Naive thymus-derived CD4-positive, alpha-beta T cell (primary cell): Measurements from ENCODE around the gene KLF7. TPM values are rescaled to one million over a fixed set of nuclear protein-coding genes. Genes with fewer than 3 reads are reported as not detected.

Source experiments
- ATAC-seq: fragments of 150-1000 bp; cut with Tn5 transposase; 2 replicates; pipeline ENCODE4 v1.10.0; 2021; ENCODE audit warnings: mild to moderate bottlenecking, moderate library complexity
- CTCF ChIA-PET: fragments of 350-600 bp; sonication (Branson Sonifier 250); formaldehyde crosslinking; loops from one replicate; lab custom pipeline; 2021; ENCODE audit warnings: antibody characterized with exemption; lab: Charles Lee
- POLR2A ChIA-PET: fragments of 350-600 bp; sonication (Branson Sonifier 250); formaldehyde crosslinking; loops from one replicate; lab custom pipeline; 2021; ENCODE audit warnings: antibody characterized with exemption, inconsistent platforms; lab: Charles Lee
- DNase-seq, 9 donors: peaks; one replicate each; pipeline versions ENCODE4 v3.0.0 to v3.0.0-alpha.2; 2020 to 2022; ENCODE audit warnings: mixed read lengths in 1 of 9
- H3K27ac ChIP-seq: one replicate; pipeline ENCODE4 v1.7.0; 2013; ENCODE audit warnings: mild to moderate bottlenecking, low read depth, low read length, moderate library complexity
- H3K27me3 ChIP-seq, 2 donors: one replicate each; pipeline ENCODE4 v1.7.0; 2013; ENCODE audit warnings: low read length in 2 of 2, mild to moderate bottlenecking in 2 of 2, moderate library complexity in 2 of 2; ENCODE audit not compliant: control insufficient read depth in 2 of 2, insufficient read depth in 2 of 2
- H3K36me3 ChIP-seq, 3 experiments: 1 replicate in 2 of 3; 2 replicates in 1 of 3; pipeline ENCODE4 v1.7.0; 2013; ENCODE audit warnings: low read length in 3 of 3, mild to moderate bottlenecking in 3 of 3, moderate library complexity in 1 of 3; ENCODE audit not compliant: insufficient read depth in 3 of 3, control insufficient read depth in 2 of 3
- H3K4me1 ChIP-seq, 2 donors: one replicate each; pipeline ENCODE4 v1.7.0; 2013; ENCODE audit warnings: low read length in 2 of 2, mild to moderate bottlenecking in 2 of 2, moderate library complexity in 1 of 2; ENCODE audit not compliant: control insufficient read depth in 2 of 2, insufficient read depth in 2 of 2
- H3K4me3 ChIP-seq: 2 replicates; pipeline ENCODE4 v1.7.0; 2013; ENCODE audit warnings: mild to moderate bottlenecking, low read length
- H3K9me3 ChIP-seq, 3 experiments: 1 replicate in 2 of 3; 2 replicates in 1 of 3; pipeline ENCODE4 v1.7.0; 2013; ENCODE audit warnings: low read length in 3 of 3; ENCODE audit not compliant: control insufficient read depth in 2 of 3
- H3K27ac Mint-ChIP-seq, 9 donors: one replicate each; pipeline ENCODE4 v1.8.0; 2020 to 2022; ENCODE audit warnings: mixed read lengths in 9 of 9, mild to moderate bottlenecking in 8 of 9, moderate library complexity in 5 of 9, inconsistent platforms in 2 of 9
- H3K27me3 Mint-ChIP-seq, 5 donors: one replicate each; pipeline ENCODE4 v1.8.0; 2021 to 2022; ENCODE audit warnings: mixed read lengths in 5 of 5, mild to moderate bottlenecking in 1 of 5
- H3K36me3 Mint-ChIP-seq, 5 donors: one replicate each; pipeline ENCODE4 v1.8.0; 2020 to 2022; ENCODE audit warnings: mixed read lengths in 5 of 5, mild to moderate bottlenecking in 3 of 5, inconsistent platforms in 1 of 5
- H3K4me1 Mint-ChIP-seq, 7 donors: one replicate each; pipeline ENCODE4 v1.8.0; 2020 to 2022; ENCODE audit warnings: mixed read lengths in 7 of 7, mild to moderate bottlenecking in 3 of 7, inconsistent platforms in 1 of 7
- H3K4me3 Mint-ChIP-seq, 10 donors: one replicate each; pipeline ENCODE4 v1.8.0; 2020 to 2022; ENCODE audit warnings: mild to moderate bottlenecking in 10 of 10, mixed read lengths in 10 of 10, moderate library complexity in 6 of 10, inconsistent platforms in 2 of 10
- H3K9me3 Mint-ChIP-seq, 11 donors: one replicate each; pipeline ENCODE4 v1.8.0; 2020 to 2022; ENCODE audit warnings: mixed read lengths in 11 of 11, mild to moderate bottlenecking in 4 of 11, inconsistent platforms in 1 of 11, moderate library complexity in 1 of 11
- intact Hi-C, 2 donors: fragments of 100-400 bp; cut with micrococcal nuclease; formaldehyde crosslinking; loops; one replicate each; pipeline ENCODE4 v1.15.1; 2023
- polyA plus RNA-seq, 2 donors: library from polyadenylated mRNA; unstranded; fragments of 300-500 nt; fragmentation: Illumina TruSeq; gene quantifications; one replicate each; pipeline ENCODE4 v1.2.3, GENCODE V29; 2021
- total RNA-seq, 6 experiments: library from RNA in 5 of 6; stranded (reverse) in 5 of 6; gene quantifications; 1 replicate in 5 of 6; 2 replicates in 1 of 6; pipeline ENCODE4 v1.2.3 and lab custom pipeline; 2021 to 2026

Gene KLF7
- total and polyA plus RNA-seq, 7 experiments from 2014 or later: 18.7 to 93.3 (median 71.7) TPM

DNA sequence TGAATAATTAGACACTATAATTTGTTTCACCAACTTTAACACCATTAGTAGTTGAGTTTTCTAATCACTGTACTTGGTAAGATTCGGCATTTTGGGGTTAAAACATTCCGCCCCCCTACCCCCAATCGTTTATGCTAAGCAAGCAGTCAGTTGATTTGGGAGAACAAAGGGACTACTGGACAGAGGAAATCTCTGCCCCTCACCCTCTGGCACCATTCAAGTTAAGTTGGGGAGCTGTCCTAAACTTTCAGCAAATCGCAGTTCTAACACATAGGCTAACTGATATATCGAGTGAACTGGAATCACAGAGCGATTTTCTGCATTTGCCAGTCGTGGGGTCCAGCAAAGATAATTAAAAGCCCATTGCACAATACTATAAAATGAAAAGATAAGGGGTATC is 5.6 kb downstream of the KLF7 start:
- peak overlapping the region in 3 of 9 donors; percentile 22 to 47 (median 40) for H3K27ac Mint-ChIP-seq
- CTCF ChIA-PET: interaction anchor here (1.6 kb wide), 1 partner anchor 16 kb away, joined by 5 read pairs; no protein-coding TSS in a partner anchor

DNA sequence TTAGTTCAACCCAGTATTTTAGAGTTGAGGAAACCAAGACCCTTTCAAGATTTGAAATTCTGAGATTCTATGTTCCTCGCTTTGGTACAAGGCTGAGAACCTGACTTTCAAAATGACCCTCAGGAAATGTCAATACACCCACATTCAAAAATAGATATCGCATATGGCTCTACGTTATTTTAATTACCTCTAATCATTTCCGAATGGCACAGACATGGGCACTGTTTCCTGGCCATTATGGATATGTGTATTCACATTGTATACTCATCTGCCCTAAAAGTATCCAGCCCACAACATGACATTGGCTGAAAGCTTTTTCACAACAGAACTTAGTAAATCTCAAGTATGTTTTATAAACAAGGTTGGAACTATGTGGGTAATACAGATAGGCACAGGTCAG is 6.7 kb downstream of the KLF7 start:
- no peaks in the 10 kb centered on the region for H3K9me3 ChIP-seq
- peaks cover 0 to 58% (median 3%) of the 10 kb centered on the region in 5 donors for H3K36me3 Mint-ChIP-seq
- ChIA-PET POLR2A (interaction anchor here (1.2 to 2.2 kb wide), 2 partner anchors 8 to 16 kb away, joined by 6 to 17 read pairs; no protein-coding TSS in a partner anchor), CTCF (interaction anchor here (1.6 kb wide), 1 partner anchor 15 kb away, joined by 5 read pairs; no protein-coding TSS in a partner anchor)
- DNase-seq (no peak), ATAC-seq (no peak)
- H3K27ac Mint-ChIP-seq: peak overlapping the region in 2 of 9 donors; percentile 16 to 99
- H3K4me1 Mint-ChIP-seq: peaks cover 58 to 97% (median 94%) of the 10 kb centered on the region in 7 donors
- no peak overlapping the region for H3K27ac ChIP-seq
- no peaks in the 10 kb centered on the region for H3K36me3 ChIP-seq
- intact Hi-C loops: no loop called here
- no peak overlapping the region for H3K4me3 ChIP-seq
- H3K9me3 Mint-ChIP-seq: no peaks in the 10 kb centered on the region
- H3K4me3 Mint-ChIP-seq: no peak overlapping the region
- H3K27me3 Mint-ChIP-seq: no peaks in the 10 kb centered on the region
- no peaks in the 10 kb centered on the region for H3K27me3 ChIP-seq
- H3K4me1 ChIP-seq: peaks cover 0 to 53% of the 10 kb centered on the region in 2 donors

More for the DNA sequence above, 5.6 kb downstream of the KLF7 start:
- Mint-ChIP-seq H3K36me3 (peaks cover 0 to 52% (median 3%) of the 10 kb centered on the region in 5 donors), H3K27me3 (peaks cover 0 to 2% (median 0%) of the 10 kb centered on the region in 5 donors), H3K4me1 (peaks cover 56 to 85% (median 83%) of the 10 kb centered on the region in 7 donors), H3K4me3 (peak overlapping the region in 2 of 10 donors; percentile 12 to 20), H3K9me3 (no peaks in the 10 kb centered on the region)
- DNase-seq (no peak), ATAC-seq (no peak)
- Histone ChIP-seq H3K27ac (no peak overlapping the region), H3K36me3 (no peaks in the 10 kb centered on the region), H3K27me3 (no peaks in the 10 kb centered on the region), H3K9me3 (no peaks in the 10 kb centered on the region), H3K4me3 (no peak overlapping the region), H3K4me1 (peaks cover 0 to 42% of the 10 kb centered on the region in 2 donors)
- intact Hi-C loops: loop anchor here (10.0 kb wide), 4 partner anchors 45 to 1095 kb away; partner anchors contain the start of genes IDH1 (in 1 of the 2) and INO80D (in 1 of the 2)
- POLR2A ChIA-PET: interaction anchor here (1.2 to 2.2 kb wide), 2 partner anchors 9 to 17 kb away, joined by 6 to 17 read pairs; no protein-coding TSS in a partner anchor

DNA sequence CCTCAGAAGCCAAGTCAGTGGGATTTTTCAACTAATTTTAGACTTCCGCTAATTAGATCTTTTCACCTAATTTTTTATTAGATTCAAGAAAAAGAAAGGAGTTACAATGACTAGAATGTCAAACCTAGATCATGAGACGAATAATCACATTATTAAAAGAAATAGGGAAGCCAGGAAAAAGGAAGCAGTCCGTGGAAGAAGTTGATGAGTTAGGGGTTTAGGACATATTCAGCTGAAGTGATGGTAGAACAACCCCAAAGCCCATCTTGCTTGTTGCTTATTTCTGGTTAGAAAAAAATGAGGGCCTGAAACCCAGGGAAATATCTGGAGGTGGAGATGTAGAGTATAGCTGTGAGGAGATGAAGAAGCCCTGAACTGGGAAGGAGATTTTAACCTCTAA is 8.0 kb downstream of the KLF7 start:
- H3K36me3 Mint-ChIP-seq: peaks cover 0 to 58% (median 3%) of the 10 kb centered on the region in 5 donors
- H3K9me3 ChIP-seq: no peaks in the 10 kb centered on the region
- no peaks in the 10 kb centered on the region for H3K27me3 Mint-ChIP-seq
- POLR2A ChIA-PET: interaction anchor here (0.6 to 7.8 kb wide), 3 partner anchors 9 to 15 kb away, joined by 4 to 127 read pairs (median 77); partner anchors contain the start of gene KLF7
- peaks cover 60 to 100% (median 98%) of the 10 kb centered on the region in 7 donors for H3K4me1 Mint-ChIP-seq
- peak overlapping the region in 5 of 9 donors; percentile 26 to 99 (median 80) for H3K27ac Mint-ChIP-seq
- intact Hi-C loops: no loop called here
- H3K4me3 Mint-ChIP-seq: peak overlapping the region in 1 of 10 donors; percentile 85
- H3K9me3 Mint-ChIP-seq: no peaks in the 10 kb centered on the region
- no peak for DNase-seq
- no peaks in the 10 kb centered on the region for H3K36me3 ChIP-seq
- H3K27me3 ChIP-seq: no peaks in the 10 kb centered on the region
- no peak overlapping the region for H3K4me3 ChIP-seq
- H3K4me1 ChIP-seq: peaks cover 0 to 57% of the 10 kb centered on the region in 2 donors
- no peak overlapping the region for H3K27ac ChIP-seq
- CTCF ChIA-PET: no interaction called here
- no peak for ATAC-seq

DNA sequence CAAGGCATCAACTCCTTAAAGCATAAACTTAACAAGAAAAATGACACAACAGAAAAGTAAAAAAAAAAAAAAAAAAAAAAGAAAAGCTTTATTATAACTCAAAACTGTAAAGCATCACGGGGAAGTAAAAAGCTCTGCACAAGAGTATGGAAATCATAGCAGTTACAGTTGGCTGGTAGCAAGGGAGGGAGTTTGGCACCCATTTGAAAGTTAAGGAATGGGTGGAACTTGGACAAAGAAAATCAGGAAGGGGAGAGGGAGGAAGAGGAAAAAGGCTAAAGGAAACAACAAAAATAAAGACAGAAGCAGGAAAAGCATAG is 8.6 kb downstream of the KLF7 start:
- H3K4me1 Mint-ChIP-seq: peaks cover 62 to 100% (median 98%) of the 10 kb centered on the region in 7 donors
- H3K36me3 ChIP-seq: no peaks in the 10 kb centered on the region
- H3K27ac Mint-ChIP-seq: peak overlapping the region in 8 of 9 donors; percentile 53 to 99 (median 84)
- H3K4me3 ChIP-seq: no peak overlapping the region
- ATAC-seq: no peak
- no peaks in the 10 kb centered on the region for H3K9me3 Mint-ChIP-seq
- H3K27ac ChIP-seq: no peak overlapping the region
- peak overlapping the region in 7 of 10 donors; percentile 24 to 85 (median 80) for H3K4me3 Mint-ChIP-seq
- H3K9me3 ChIP-seq: no peaks in the 10 kb centered on the region
- H3K27me3 ChIP-seq: no peaks in the 10 kb centered on the region
- H3K4me1 ChIP-seq: peaks cover 0 to 54% of the 10 kb centered on the region in 2 donors
- ChIA-PET POLR2A (interaction anchor here (0.5 to 7.8 kb wide), 7 partner anchors 10 to 526 kb away, joined by 3 to 127 read pairs (median 5); partner anchors contain the start of genes CREB1 and KLF7), CTCF (interaction anchor here (1.4 kb wide), 1 partner anchor 16 kb away, joined by 4 read pairs; no protein-coding TSS in a partner anchor)
- H3K27me3 Mint-ChIP-seq: no peaks in the 10 kb centered on the region
- intact Hi-C loops: no loop called here
- no peak for DNase-seq
- H3K36me3 Mint-ChIP-seq: peaks cover 0 to 61% (median 3%) of the 10 kb centered on the region in 5 donors

DNA sequence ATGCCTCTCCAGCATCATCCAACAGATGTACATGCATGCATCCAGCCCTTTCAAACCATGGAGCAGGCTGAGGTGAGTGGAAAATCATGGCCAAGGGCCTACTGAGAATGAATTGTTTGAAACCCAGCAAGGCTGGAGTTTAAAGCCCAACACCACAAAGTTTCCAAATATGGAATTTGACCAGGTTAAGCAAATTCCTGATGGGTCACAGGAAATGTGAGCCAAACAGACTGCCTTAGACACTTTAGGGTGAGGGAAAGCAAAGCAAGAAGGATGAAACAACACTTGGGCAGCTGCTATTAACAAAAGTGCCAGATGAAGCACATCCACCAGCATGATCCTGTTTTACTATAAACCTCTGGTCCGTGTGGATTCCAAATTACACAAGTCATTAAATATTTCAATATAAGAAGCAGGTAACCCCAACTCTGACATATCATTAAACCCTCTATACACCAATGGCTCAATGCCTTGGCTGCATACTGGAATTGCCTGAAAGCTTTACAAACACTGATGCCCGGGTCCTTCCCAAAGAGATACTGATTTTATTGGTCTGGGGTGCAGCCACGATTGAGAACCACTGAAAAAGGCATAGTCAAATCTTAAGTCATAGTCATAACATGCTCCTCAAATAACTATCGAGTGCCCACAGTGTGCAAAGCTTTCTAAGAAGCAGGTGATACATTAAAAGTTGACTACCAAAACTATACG is 9.1 kb downstream of the KLF7 start:
- peak overlapping the region; percentile 3 to 99 (median 84) for H3K27ac Mint-ChIP-seq
- peak overlapping the region; percentile 45 to 85 (median 79) for H3K4me3 Mint-ChIP-seq
- ATAC-seq (no peak), DNase-seq (no peak)
- ChIA-PET CTCF (interaction anchor here (1.0 to 1.4 kb wide), 3 partner anchors 8 to 16 kb away, joined by 3 to 4 read pairs (median 3); no protein-coding TSS in a partner anchor), POLR2A (interaction anchor here (0.5 to 7.8 kb wide), 9 partner anchors 9 to 527 kb away, joined by 3 to 127 read pairs (median 4); partner anchors contain the start of genes CREB1 and KLF7)
- peaks cover 0 to 60% (median 3%) of the 10 kb centered on the region in 5 donors for H3K36me3 Mint-ChIP-seq
- H3K9me3 Mint-ChIP-seq: no peaks in the 10 kb centered on the region
- H3K27me3 Mint-ChIP-seq: no peaks in the 10 kb centered on the region
- no peak overlapping the region for H3K4me3 ChIP-seq
- intact Hi-C loops: loop anchor here (1.0 kb wide), 2 partner anchors 8 to 13 kb away; no protein-coding TSS in a partner anchor
- no peaks in the 10 kb centered on the region for H3K36me3 ChIP-seq
- H3K4me1 Mint-ChIP-seq: peaks cover 62 to 100% (median 98%) of the 10 kb centered on the region in 7 donors
- no peaks in the 10 kb centered on the region for H3K27me3 ChIP-seq
- no peaks in the 10 kb centered on the region for H3K9me3 ChIP-seq
- H3K27ac ChIP-seq: no peak overlapping the region
- H3K4me1 ChIP-seq: peaks cover 0 to 53% of the 10 kb centered on the region in 2 donors
